Dendritic cell treated with granulocyte-macrophage colony-stimulating factor and Interleukin-4, amounts not matched to agents 40 ng/mL and 50 ng/mL, for 4 days (primary cell): Measurements from ENCODE around the gene PIGS.

Experiments used
- H3K27ac Mint-ChIP-seq: one replicate; pipeline ENCODE4 v1.8.0; 2022; ENCODE audit warnings: mild to moderate bottlenecking, mixed read lengths
- H3K27me3 Mint-ChIP-seq: one replicate; pipeline ENCODE4 v1.8.0; 2022; ENCODE audit warnings: mild to moderate bottlenecking, mixed read lengths
- H3K36me3 Mint-ChIP-seq: one replicate; pipeline ENCODE4 v1.8.0; 2022; ENCODE audit warnings: low read depth, mixed read lengths
- H3K4me1 Mint-ChIP-seq: one replicate; pipeline ENCODE4 v1.8.0; 2022; ENCODE audit warnings: low read depth, mixed read lengths
- H3K4me3 Mint-ChIP-seq: one replicate; pipeline ENCODE4 v1.8.0; 2022; ENCODE audit warnings: mild to moderate bottlenecking, moderate library complexity, mixed read lengths
- H3K9me3 Mint-ChIP-seq: one replicate; pipeline ENCODE4 v1.8.0; 2022; ENCODE audit warnings: mixed read lengths
- intact Hi-C: fragments of 100-400 bp; cut with micrococcal nuclease; formaldehyde crosslinking; loops from one replicate; pipeline ENCODE4 v1.15.0; 2022

PIGS gene

GRCh38 chr17:28551421-28552175, 19.7 kb downstream of the PIGS start:
- H3K36me3 Mint-ChIP-seq, result peaks cover 69% of the 10 kb centered on the region
- peaks cover 62% of the 10 kb centered on the region for H3K4me1 Mint-ChIP-seq
- intact Hi-C loops, result loop anchor here (5.0 kb wide), 1 partner anchor 61 kb away; the partner anchor contains the start of gene RSKR
- no peaks in the 10 kb centered on the region for H3K9me3 Mint-ChIP-seq
- H3K27ac Mint-ChIP-seq, result peak overlapping the region; percentile 81
- no peaks in the 10 kb centered on the region for H3K27me3 Mint-ChIP-seq
- H3K4me3 Mint-ChIP-seq, result peak overlapping the region; percentile 90

- H3K36me3 Mint-ChIP-seq, result peaks cover 69% of the 10 kb centered on the region
- H3K9me3 Mint-ChIP-seq, result no peaks in the 10 kb centered on the region
- H3K27me3 Mint-ChIP-seq, result no peaks in the 10 kb centered on the region
- peak overlapping the region; percentile 81 for H3K27ac Mint-ChIP-seq
- intact Hi-C loops, result loop anchor here (5.0 kb wide), 1 partner anchor 61 kb away; the partner anchor contains the start of gene RSKR
- peaks cover 69% of the 10 kb centered on the region for H3K4me1 Mint-ChIP-seq
- H3K4me3 Mint-ChIP-seq, result peak overlapping the region; percentile 90
Observed at GRCh38 chr17:28550858-28551257, 20.5 kb downstream of the PIGS start.

- Mint-ChIP-seq H3K27me3 (no peaks in the 10 kb centered on the region), H3K4me1 (peaks cover 74% of the 10 kb centered on the region), H3K4me3 (peak overlapping the region; percentile 48), H3K9me3 (no peaks in the 10 kb centered on the region), H3K36me3 (peaks cover 61% of the 10 kb centered on the region), H3K27ac (peak overlapping the region; percentile 81)
- intact Hi-C loops, result loop anchor here (5.0 to 10.0 kb wide), 2 partner anchors 63 to 165 kb away; partner anchors contain the start of gene RSKR
Observed at GRCh38 chr17:28549236-28550132, 21.8 kb downstream of the PIGS start.

GRCh38 chr17:28548417-28549130, 22.8 kb downstream of the PIGS start:
- peaks cover 52% of the 10 kb centered on the region for H3K36me3 Mint-ChIP-seq
- H3K27ac Mint-ChIP-seq, result peak overlapping the region; percentile 81
- peaks cover 74% of the 10 kb centered on the region for H3K4me1 Mint-ChIP-seq
- H3K9me3 Mint-ChIP-seq, result no peaks in the 10 kb centered on the region
- intact Hi-C loops, result loop anchor here (10.0 kb wide), 1 partner anchor 164 kb away; no protein-coding TSS in a partner anchor
- peak overlapping the region; percentile 61 for H3K4me3 Mint-ChIP-seq
- no peaks in the 10 kb centered on the region for H3K27me3 Mint-ChIP-seq

GRCh38 chr17:28547623-28548416, 23.5 kb downstream of the PIGS start:
- intact Hi-C loops, result loop anchor here (10.0 kb wide), 1 partner anchor 163 kb away; no protein-coding TSS in a partner anchor
- H3K9me3 Mint-ChIP-seq, result no peaks in the 10 kb centered on the region
- peaks cover 44% of the 10 kb centered on the region for H3K36me3 Mint-ChIP-seq
- no peaks in the 10 kb centered on the region for H3K27me3 Mint-ChIP-seq
- H3K4me1 Mint-ChIP-seq, result peaks cover 71% of the 10 kb centered on the region
- peak overlapping the region; percentile 81 for H3K27ac Mint-ChIP-seq
- peak overlapping the region; percentile 61 for H3K4me3 Mint-ChIP-seq

- H3K36me3 Mint-ChIP-seq, result peaks cover 39% of the 10 kb centered on the region
- no peaks in the 10 kb centered on the region for H3K9me3 Mint-ChIP-seq
- H3K4me3 Mint-ChIP-seq, result peak overlapping the region; percentile 61
- no peaks in the 10 kb centered on the region for H3K27me3 Mint-ChIP-seq
- H3K4me1 Mint-ChIP-seq, result peaks cover 67% of the 10 kb centered on the region
- intact Hi-C loops, result loop anchor here (10.0 kb wide), 1 partner anchor 162 kb away; no protein-coding TSS in a partner anchor
- peak overlapping the region; percentile 81 for H3K27ac Mint-ChIP-seq
Observed at GRCh38 chr17:28547096-28547622, 24.2 kb downstream of the PIGS start.

- H3K36me3 Mint-ChIP-seq, result peaks cover 33% of the 10 kb centered on the region
Observed at GRCh38 chr17:28545787-28546415, 25.4 kb downstream of the PIGS start.

GRCh38 chr17:28545141-28545503, 26.2 kb downstream of the PIGS start:
- H3K36me3 Mint-ChIP-seq, result peaks cover 33% of the 10 kb centered on the region
- H3K4me1 Mint-ChIP-seq, result peaks cover 48% of the 10 kb centered on the region
- intact Hi-C loops, result loop anchor here (10.0 kb wide), 1 partner anchor 160 kb away; no protein-coding TSS in a partner anchor
- H3K27me3 Mint-ChIP-seq, result no peaks in the 10 kb centered on the region
- H3K9me3 Mint-ChIP-seq, result no peaks in the 10 kb centered on the region
- no peak overlapping the region for H3K4me3 Mint-ChIP-seq
- H3K27ac Mint-ChIP-seq, result no peak overlapping the region

More at GRCh38 chr17:28545787-28546415, 25.4 kb downstream of the PIGS start:
- H3K27me3 Mint-ChIP-seq, result no peaks in the 10 kb centered on the region
- peaks cover 55% of the 10 kb centered on the region for H3K4me1 Mint-ChIP-seq
- intact Hi-C loops, result loop anchor here (10.0 kb wide), 1 partner anchor 161 kb away; no protein-coding TSS in a partner anchor
- peak overlapping the region; percentile 81 for H3K27ac Mint-ChIP-seq
- no peak overlapping the region for H3K4me3 Mint-ChIP-seq
- no peaks in the 10 kb centered on the region for H3K9me3 Mint-ChIP-seq

GRCh38 chr17:28544402-28545140, 26.8 kb downstream of the PIGS start:
- Mint-ChIP-seq H3K27ac (no peak overlapping the region), H3K9me3 (no peaks in the 10 kb centered on the region), H3K4me3 (no peak overlapping the region), H3K36me3 (peaks cover 33% of the 10 kb centered on the region), H3K27me3 (no peaks in the 10 kb centered on the region), H3K4me1 (peaks cover 42% of the 10 kb centered on the region)
- intact Hi-C loops, result loop anchor here (10.0 kb wide), 1 partner anchor 160 kb away; no protein-coding TSS in a partner anchor

GRCh38 chr17:28541439-28541838, 29.9 kb downstream of the PIGS start:
- H3K4me3 Mint-ChIP-seq, result no peak overlapping the region
- intact Hi-C loops, result loop anchor here (10.0 kb wide), 1 partner anchor 157 kb away; no protein-coding TSS in a partner anchor
- peaks cover 7% of the 10 kb centered on the region for H3K27me3 Mint-ChIP-seq
- no peak overlapping the region for H3K27ac Mint-ChIP-seq
- peaks cover 12% of the 10 kb centered on the region for H3K36me3 Mint-ChIP-seq
- H3K9me3 Mint-ChIP-seq, result no peaks in the 10 kb centered on the region
- peaks cover 11% of the 10 kb centered on the region for H3K4me1 Mint-ChIP-seq

GRCh38 chr17:28540231-28540630, 31.1 kb downstream of the PIGS start:
- Mint-ChIP-seq H3K4me3 (no peak overlapping the region), H3K4me1 (no peaks in the 10 kb centered on the region), H3K9me3 (no peaks in the 10 kb centered on the region), H3K27ac (no peak overlapping the region), H3K36me3 (no peaks in the 10 kb centered on the region), H3K27me3 (peaks cover 7% of the 10 kb centered on the region)
- intact Hi-C loops, result loop anchor here (1.0 to 10.0 kb wide), 2 partner anchors 46 to 155 kb away; no protein-coding TSS in a partner anchor
